ENCODE data around the gene PLOD3.

The PLOD3 gene

DNA sequence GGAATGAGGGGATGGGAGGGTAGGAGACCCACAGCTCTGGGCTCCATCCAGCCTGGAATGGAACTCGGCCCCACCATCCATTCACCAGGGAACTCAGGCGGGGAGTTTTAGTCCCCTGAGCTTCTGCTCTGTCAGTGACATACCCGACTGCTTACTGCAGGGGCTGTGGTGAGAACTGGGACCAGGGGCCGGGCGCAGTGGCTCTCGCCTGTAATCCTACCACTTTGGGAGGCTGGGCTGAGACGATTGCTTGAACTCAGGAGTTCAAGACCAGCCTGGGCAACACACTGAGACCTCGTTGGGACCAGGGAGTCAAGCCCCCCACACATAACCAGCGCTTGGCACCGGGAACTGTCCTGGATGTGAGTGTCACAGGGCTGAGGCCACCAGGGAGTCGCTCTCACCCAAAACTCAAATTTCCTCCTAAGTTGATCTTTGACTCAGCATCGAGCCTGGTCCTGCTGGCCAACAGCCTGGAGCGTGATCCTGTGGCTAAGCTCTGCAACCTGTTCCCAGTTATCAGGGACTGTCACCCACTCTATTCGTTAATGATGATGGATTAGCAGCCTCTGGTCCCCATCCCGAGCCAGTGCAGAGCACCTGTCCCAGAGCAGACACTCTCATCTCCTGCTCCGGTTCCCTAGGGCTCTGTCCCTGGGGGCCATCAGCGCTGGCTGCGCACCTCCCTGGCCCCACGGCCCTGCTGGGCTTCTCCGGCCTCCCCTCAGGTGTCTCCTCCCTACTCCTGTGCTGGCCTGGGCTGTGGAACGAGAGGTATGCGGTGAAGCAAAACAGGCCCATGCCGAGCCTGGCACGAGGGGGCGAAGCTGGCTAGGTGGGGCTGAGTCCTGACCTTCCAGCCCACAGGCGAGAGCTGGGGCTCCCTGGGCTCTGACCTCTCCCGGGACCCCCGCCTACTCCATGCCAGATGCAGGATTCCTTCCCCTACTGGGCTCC lies 21.1 kb upstream of the PLOD3 start:
- DNase-seq, result no peak

DNA sequence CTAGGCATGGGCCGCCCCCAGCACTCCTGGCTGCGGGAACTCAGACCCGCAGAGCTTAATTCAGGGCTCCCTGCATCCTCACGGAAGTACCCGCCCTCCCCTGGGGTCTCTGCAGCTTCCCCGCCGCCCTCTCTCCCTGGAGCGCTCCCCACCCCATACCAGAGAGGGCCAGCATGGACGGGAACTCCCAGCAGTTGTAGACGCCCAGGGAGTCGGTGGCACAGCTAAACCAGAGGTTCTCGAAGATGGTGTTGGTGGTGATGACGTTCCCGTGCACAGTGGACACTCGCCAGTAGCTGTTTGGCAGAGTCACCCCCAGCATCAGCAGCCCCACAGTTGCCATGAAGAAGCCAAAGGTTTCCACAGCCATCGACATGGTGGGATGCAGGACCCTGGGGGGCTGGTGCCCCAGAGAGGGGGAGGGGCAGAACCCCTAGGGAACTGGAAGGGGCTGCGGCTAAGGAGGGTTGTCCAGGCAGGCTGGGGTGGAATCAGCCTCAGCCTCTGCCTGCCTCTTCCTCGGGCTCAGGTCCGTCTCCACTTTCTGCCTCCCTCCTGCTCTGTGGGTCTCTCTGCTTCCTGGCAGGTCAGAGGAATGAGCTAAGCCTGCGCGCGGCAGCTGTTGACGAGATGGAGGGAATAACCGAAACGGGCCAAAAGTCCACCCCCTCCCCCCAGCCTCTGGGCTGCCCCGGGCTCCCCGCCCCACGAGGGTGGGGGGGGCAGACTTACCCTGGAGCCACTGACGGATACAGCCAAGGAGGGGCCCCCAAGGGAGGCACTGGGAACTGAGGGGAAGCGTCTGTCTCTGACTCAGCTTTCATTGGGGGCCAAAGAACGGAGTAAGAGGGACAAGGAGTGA lies 20.1 kb upstream of the PLOD3 start, which contains the start of gene CLDN15:
TSS of gene CLDN15 (minus strand) at position 597 of the 862 bp plus-strand sequence. CDS start at position 376, 221 bp downstream.
- DNase-seq, result no peak

- no peak for DNase-seq
These were observed 19.0 kb upstream of the PLOD3 start for GRCh38 chr7:101236292-101236835.

DNA sequence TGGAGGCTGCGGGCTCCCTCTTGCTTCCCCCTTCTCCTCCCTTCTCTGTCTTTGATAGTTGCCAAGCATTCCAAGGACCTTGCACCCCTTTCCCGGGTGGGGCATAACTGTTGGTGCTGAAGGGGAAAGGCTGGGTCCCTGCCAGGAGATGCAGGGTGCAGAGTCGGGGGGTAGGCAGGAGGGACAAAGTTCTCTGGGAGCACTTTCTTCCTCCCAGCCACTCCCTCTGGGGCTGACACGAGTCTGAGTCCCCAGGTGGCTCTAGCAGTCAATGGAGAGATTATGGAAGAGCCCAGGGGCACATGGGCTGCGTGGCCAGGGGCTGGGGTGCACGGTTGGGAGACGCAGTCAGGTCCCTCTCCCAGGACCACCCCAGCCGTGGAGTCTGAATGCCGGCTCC lies 18.1 kb upstream of the PLOD3 start:
- no peak for DNase-seq

DNA sequence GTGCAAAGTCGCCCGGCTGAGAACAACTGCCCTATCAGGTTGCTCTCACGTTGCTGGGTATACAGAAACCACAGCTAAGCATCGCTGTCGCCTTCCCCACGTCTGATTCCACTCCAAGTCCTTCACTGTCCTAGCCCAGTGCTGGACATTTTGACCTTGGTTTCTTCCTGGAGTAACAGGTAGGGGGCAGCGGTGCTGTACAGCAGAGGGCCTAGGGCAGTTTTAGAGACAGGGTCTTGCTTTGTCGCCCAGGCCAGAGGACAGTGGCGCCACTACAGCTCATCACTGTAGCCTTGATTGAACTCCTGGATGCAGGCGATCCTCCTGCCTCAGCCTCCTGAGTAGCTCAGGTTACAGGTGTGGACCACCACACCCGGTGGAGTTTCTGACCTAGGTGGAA lies 17.7 kb upstream of the PLOD3 start:
- no peak for DNase-seq

GRCh38 chr7:101234636-101235035 lies 17.3 kb upstream of the PLOD3 start:
- no peak for DNase-seq

- no peak for DNase-seq
These were observed 16.6 kb upstream of the PLOD3 start for GRCh38 chr7:101233907-101234547.

DNA sequence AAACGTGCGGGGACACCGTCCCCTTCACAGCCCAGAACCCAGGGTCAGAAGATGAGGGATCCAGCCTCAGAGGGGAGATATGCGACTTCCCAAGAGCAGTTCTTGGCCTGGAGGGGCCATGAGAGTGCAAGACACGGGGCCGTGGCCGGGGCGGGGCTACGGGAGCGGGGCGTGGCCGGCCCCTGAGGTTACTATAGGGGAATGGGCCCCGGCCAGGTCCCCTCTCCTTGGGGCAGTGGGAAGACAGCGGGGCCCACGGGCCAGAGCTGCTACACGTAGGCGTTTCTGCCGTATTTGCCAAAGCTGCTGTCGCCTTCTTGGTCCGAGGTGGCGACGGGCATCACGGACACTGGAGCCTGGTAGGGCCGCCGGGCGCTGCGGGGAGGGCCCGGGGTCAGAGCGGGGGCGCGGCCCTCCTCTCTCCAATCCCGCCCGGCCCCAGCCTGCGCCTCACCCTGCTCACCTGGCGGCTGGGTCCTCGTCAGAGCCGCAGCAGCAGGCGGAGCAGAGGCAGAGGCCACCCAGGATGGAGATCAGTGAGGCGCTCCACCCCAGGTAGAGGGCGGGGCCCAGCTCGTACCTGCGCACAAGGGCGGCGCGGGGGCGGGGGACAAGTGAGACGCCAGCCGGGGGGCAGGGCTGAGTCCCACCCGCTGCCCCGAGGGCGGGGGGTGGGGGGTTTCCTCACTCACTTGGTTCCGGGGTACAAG lies 14.9 kb upstream of the PLOD3 start:
- DNase-seq, result no peak

DNA sequence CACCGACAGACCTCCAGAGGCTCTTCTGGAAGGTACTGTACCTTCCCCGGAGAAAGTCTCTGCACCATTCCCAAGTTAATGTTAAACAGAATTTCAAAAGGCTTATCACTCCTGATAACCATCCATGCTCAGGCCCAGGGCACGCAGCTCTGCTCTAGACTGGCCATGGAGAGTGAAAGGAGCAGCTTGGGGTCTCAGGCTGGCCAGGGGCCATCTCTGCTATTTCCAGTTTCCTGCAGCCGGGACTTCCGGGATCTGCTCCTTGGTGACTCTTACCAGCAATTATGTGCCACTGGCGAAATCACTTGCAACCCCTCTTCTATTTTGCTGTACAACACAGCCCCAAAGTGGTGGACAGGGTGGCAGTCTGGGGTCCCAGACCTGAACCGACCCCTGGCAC lies 14.3 kb upstream of the PLOD3 start:
- no peak for DNase-seq

GRCh38 chr7:101226721-101227120 lies 9.3 kb upstream of the PLOD3 start:
- no peak for DNase-seq

GRCh38 chr7:101225650-101226049 lies 8.3 kb upstream of the PLOD3 start:
- DNase-seq, result no peak

- no peak for DNase-seq
These were observed 6.1 kb upstream of the PLOD3 start for GRCh38 chr7:101223528-101223927.

DNA sequence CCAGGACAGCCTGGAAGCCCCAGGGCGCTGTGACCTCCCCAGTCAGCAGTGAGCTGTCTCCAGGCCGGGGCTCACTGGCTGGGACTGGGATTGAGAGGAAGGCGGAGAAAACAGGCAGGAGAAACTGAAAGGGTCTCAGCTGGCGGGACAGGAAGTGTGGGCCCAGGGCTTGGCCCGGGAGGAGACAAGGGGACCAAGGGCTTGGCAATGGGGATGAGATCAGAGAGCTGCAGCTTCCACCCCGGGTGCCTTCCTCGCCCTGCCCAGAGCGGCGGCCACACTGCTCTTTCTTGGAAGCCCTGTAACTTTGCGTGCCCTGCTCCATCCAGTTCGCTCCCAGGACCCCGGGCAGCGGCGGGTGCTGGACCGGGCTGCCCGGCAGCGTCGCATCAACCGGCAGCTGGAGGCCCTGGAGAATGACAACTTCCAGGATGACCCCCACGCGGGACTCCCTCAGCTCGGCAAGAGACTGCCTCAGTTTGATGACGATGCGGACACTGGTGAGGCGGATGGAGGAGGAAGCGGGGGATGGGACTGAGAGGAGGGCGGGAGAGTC lies 5.0 kb upstream of the PLOD3 start:
- no peak for DNase-seq

DNA sequence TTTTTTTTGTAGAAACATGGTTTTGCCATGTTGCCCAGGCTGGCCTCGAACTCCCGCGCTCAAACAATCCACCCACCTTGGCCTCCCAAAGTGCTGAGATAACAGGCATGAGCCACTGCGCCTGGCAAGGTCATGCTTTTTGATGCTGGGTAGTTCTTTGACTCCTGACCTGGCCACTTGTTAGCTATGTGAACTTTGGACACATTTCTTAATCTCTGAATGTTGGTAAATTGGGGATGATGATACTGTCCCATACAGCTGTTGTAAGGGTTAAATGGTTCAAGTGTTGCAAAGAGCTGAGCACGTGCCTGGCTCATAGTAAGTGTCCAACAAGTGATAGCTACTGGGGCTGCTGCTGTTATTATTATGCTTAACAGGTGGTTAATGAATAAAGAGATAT lies 2.9 kb upstream of the PLOD3 start:
- DNase-seq, result no peak

DNA sequence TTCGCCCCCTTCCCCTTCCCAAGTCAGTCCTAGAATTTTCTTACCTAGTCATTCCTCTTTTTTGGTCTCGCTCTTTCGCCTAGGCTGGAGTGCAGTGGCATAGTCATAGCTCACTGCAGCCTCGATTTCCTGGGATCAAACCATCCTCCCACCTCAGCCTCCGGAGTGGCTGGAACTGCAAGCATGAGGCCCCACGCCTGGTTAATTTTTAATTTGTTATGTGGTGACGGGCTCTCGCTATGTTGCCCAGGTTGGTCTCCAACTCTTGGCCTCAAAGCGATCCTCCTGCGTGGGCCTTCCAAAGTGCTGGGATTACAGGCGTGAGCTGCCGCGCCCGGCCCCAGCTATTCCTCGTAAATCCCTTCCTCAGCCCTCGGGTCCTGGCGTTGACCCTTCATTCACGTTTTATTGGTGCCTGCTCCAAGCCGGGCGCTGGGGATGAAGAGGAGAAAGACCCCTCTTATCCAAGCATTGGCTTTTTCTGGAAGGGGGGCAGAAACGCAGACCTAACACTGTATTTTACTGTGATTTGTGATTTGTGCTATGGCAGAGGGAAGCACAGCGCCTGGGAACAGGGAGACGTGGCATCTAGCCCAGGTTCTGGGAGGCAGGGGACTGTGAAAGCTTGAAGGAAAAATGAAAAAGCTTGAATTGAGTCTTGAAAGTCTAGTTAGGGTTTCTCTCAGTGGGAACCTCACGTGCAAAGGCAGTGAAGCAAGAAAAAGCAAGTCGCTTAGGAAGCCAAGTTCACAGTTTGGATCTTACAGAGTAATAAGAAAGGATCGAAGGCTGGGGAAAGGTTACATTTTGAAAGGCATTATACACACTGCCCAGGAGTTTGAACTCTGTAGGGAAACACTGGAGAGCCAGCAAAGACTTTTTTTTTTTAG lies 1.1 kb upstream of the PLOD3 start:
- no peak for DNase-seq

GRCh38 chr7:101216860-101217387 lies 457 bp downstream of the PLOD3 start:
- DNase-seq, result no peak

DNA sequence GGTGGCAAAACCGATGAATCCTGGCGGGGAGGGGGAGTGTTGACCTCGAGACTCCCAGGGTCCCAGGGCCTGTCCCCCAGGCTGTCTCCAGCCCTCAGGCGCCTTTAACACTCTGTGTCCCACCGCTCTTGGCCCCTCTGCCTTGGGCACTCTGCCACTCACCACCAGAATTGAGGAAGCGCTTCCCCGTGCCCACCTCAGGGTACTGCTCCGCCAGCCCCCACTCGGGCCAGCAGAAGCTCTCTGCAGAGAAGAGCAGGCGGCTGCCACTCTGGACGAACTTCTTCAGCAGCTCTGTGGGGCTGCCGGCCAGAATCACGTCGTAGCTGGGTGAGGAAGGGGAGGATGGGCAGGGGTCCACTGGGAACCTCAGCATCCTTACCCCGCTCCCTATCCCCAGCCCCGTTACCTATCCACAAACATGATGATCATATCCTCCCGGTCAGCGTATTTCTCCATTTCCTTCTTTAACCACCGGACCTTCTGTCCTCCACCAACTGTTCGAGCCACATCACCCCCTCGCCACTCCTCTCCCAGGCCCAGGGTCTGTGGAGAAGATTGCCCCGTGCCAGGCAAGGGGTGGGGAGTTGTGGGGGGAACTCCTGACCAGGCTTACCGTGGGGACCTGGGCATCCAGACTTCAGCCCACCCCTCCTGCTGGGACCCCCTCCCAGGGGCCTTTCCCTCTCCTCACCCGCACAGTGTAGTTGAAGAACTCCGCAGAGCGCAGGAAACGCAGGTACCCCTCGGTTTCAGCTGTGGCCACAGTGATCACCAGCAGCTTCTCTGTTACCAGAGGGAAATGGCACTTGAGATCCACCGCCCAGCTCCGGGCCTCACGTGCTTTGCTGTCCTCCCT lies 1.2 kb downstream of the PLOD3 start:
- DNase-seq, result no peak

DNA sequence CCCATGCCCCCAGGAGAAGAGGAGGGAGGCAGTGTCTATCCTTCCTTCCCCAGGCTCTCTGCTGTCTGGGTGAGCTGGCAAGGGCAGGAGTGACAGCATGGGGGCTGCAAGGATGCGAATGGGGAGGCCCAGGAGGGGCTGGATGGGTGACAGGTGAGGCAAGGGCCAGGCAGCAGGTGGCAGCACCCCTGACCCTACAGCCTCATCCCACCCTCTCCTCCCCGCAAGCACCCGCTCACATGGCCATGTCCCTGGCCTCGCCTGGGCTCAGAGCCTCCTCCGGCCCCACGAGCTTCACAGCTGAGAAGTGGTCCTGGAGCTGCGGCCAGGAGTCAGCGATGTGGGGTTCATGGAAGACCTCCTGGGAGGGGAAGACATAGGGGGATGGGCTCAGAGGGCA lies 5.4 kb downstream of the PLOD3 start:
- no peak for DNase-seq

DNA sequence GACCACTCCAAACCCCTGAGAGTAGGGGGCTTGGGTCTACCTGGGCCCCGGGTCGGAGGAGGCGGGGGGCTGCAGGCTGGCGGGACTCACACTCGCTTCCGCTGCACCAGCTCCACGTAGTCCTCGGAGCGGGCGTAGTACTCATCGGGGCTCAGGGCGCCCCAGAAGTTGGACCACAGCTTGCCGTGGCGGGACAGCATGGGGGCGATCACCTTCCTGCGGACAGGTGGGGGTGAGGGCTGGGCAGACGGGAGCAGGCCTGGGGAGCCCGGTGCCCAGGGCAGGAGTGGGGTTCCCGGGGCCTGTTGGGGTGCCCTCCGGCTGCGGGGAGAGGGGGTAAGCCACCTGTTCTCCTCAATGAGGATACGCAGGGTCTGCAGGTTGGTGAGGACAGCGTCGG lies 5.9 kb downstream of the PLOD3 start:
- no peak for DNase-seq

GRCh38 chr7:101210143-101210542 lies 7.2 kb downstream of the PLOD3 start:
- no peak for DNase-seq
